ENCODE data around the gene BCLAF3. TPM values are rescaled to one million over a fixed set of nuclear protein-coding genes. Genes with fewer than 3 reads are reported as not detected.

The BCLAF3 gene
- polyA plus RNA-seq, 1 donor from 2014 or later = 34.6 TPM

- no peaks in the 10 kb centered on the region for H4K20me1 ChIP-seq (ENCODE audit: insufficient read depth)
- H3K4me3 ChIP-seq (ENCODE audit: low read length) = no peak overlapping the region
- H3K36me3 ChIP-seq (ENCODE audit: insufficient read depth, low read length) = no peaks in the 10 kb centered on the region
- H3K9me2 ChIP-seq (ENCODE audit: insufficient read depth, low read length) = no peaks in the 10 kb centered on the region
- TF ChIP-seq CTCF (IDR thresholded peaks at IDR 0.05; ENCODE audit: poor library complexity, severe bottlenecking) = no peak
- TF ChIP-seq EP300 (conservative IDR thresholded peaks at IDR 0.05; ENCODE audit: poor library complexity, severe bottlenecking) = no peak
- TF ChIP-seq RAD21 (conservative IDR thresholded peaks at IDR 0.05) = no peak
- TF ChIP-seq SMC3 (conservative IDR thresholded peaks at IDR 0.05; ENCODE audit: poor library complexity) = no peak
- H3K9ac ChIP-seq (ENCODE audit: low read length) = no peak overlapping the region
- H3K27me3 ChIP-seq (ENCODE audit: insufficient read depth, low read depth, low read length) = no peaks in the 10 kb centered on the region
- H3K4me2 ChIP-seq (ENCODE audit: low read length) = no peak overlapping the region
- H3K27ac ChIP-seq (ENCODE audit: low read length) = no peak overlapping the region
- H3K79me2 ChIP-seq (replicated peaks; ENCODE audit: insufficient read depth, low read length) = no peaks in the 10 kb centered on the region
- no peaks in the 10 kb centered on the region for H3K9me3 ChIP-seq (ENCODE audit: low read length)
- H3F3A ChIP-seq (ENCODE audit: insufficient read depth, low read length, poor library complexity, severe bottlenecking) = no peaks in the 10 kb centered on the region
- H2AFZ ChIP-seq (ENCODE audit: low read depth, low read length) = no peak overlapping the region
Observed at GRCh38 chrX:19947612-19948011, 43.2 kb downstream of the BCLAF3 start.

Small RNA genes within 50 kb of the gene (small RNA-seq; reads per million reads assigned to genes)
- gene MIR23C (1.3 to 2.1 (median 1.7) reads per million in 3 experiments), gene RF00019 (0 to 1.2 (median 0) reads per million in 3 experiments)

Other genes starting within 250 kb of the BCLAF3 start
- 6.1 and 8.1 TPM in 2 replicates for gene SH3KBP1, start 103.5 kb downstream of the BCLAF3 start, polyA plus RNA-seq
- 3.5 and 6.4 TPM in 2 replicates for gene MAP7D2, start 125.8 kb upstream of the BCLAF3 start, polyA plus RNA-seq
- gene EIF1AX, start 150.8 kb upstream of the BCLAF3 start, polyA plus RNA-seq = 46.3 and 67.1 TPM in 2 replicates

Data from neural cell (in vitro differentiated cells).